Osteoblast (primary cell): ENCODE data around the gene RAB8B. TPM values are rescaled to one million over a fixed set of nuclear protein-coding genes. Genes with fewer than 3 reads are reported as not detected.

Experiments used
- DNase-seq: peaks from one replicate; pipeline ENCODE4 v3.0.0; 2011; ENCODE audit warnings: low spot score, mixed read lengths; ENCODE audit not compliant: insufficient read length; ENCODE audit errors: missing footprints
- H2AFZ ChIP-seq: 2 replicates; pipeline ENCODE4 v1.6.0; 2011; ENCODE audit warnings: mild to moderate bottlenecking, low read length
- H3K27ac ChIP-seq: 2 replicates; pipeline ENCODE4 v1.5.1; 2011; ENCODE audit warnings: mild to moderate bottlenecking, low read depth, low read length, moderate library complexity
- H3K27me3 ChIP-seq: 2 replicates; pipeline ENCODE4 v1.6.0; 2012; ENCODE audit warnings: mild to moderate bottlenecking, control low read depth, inconsistent platforms, low read length, moderate library complexity; ENCODE audit not compliant: insufficient read depth
- H3K36me3 ChIP-seq: 2 replicates; pipeline ENCODE4 v1.5.1; 2011; ENCODE audit warnings: mild to moderate bottlenecking, low read length, control low read depth, moderate library complexity; ENCODE audit not compliant: insufficient read depth
- H3K4me1 ChIP-seq: 2 replicates; pipeline ENCODE4 v1.5.1; 2011; ENCODE audit warnings: mild to moderate bottlenecking, low read length, control low read depth, moderate library complexity; ENCODE audit not compliant: insufficient read depth
- H3K4me2 ChIP-seq: 2 replicates; pipeline ENCODE4 v1.6.0; 2011; ENCODE audit warnings: mild to moderate bottlenecking, low read length; ENCODE audit not compliant: insufficient read depth
- H3K4me3 ChIP-seq: fragments of 200-600 bp; sonication (generic); 3 replicates; pipeline ENCODE4 v1.5.1; 2012; ENCODE audit warnings: mild to moderate bottlenecking, low read length, inconsistent platforms; ENCODE audit not compliant: insufficient read depth
- H3K79me2 ChIP-seq: 2 replicates; pipeline ENCODE4 v1.6.0; 2012; ENCODE audit warnings: mild to moderate bottlenecking, low read length, control low read depth, inconsistent platforms; ENCODE audit not compliant: insufficient read depth
- H3K9me3 ChIP-seq: 2 replicates; pipeline ENCODE4 v1.5.1; 2011; ENCODE audit warnings: low read depth, low read length, control low read depth
- H4K20me1 ChIP-seq: 2 replicates; pipeline ENCODE4 v1.6.0; 2012; ENCODE audit warnings: mild to moderate bottlenecking, low read length, control low read depth; ENCODE audit not compliant: insufficient read depth
- total RNA-seq: library from RNA; depleted of rRNA; stranded (reverse); fragments of >200 nt; gene quantifications from 2 replicates; pipeline ENCODE4 v1.2.3, GENCODE V29; 2012
- TF ChIP-seq, protein P1 (sequence below): IDR thresholded peaks from 2 replicates; pipeline ENCODE4 v1.5.1; 2011; ENCODE audit warnings: mild to moderate bottlenecking, low read depth, low read length, moderate library complexity; ENCODE audit errors: extremely low read depth

RAB8B gene
- total RNA-seq, 1 donor = 57.5 TPM

GRCh38 chr15:63226966-63227401 lies 37.6 kb downstream of the RAB8B start:
- Histone ChIP-seq H3K9me3 (no peaks in the 10 kb centered on the region), H2AFZ (no peak overlapping the region), H3K79me2 (peaks cover 54% of the 10 kb centered on the region), H3K4me1 (peaks cover 10% of the 10 kb centered on the region), H3K36me3 (no peaks in the 10 kb centered on the region), H3K27me3 (no peaks in the 10 kb centered on the region), H3K27ac (peak overlapping the region; percentile 41), H3K4me2 (peak overlapping the region; percentile 47), H3K4me3 (no peak overlapping the region), H4K20me1 (no peaks in the 10 kb centered on the region)
- no peak for DNase-seq
- TF ChIP-seq, protein P1, sequence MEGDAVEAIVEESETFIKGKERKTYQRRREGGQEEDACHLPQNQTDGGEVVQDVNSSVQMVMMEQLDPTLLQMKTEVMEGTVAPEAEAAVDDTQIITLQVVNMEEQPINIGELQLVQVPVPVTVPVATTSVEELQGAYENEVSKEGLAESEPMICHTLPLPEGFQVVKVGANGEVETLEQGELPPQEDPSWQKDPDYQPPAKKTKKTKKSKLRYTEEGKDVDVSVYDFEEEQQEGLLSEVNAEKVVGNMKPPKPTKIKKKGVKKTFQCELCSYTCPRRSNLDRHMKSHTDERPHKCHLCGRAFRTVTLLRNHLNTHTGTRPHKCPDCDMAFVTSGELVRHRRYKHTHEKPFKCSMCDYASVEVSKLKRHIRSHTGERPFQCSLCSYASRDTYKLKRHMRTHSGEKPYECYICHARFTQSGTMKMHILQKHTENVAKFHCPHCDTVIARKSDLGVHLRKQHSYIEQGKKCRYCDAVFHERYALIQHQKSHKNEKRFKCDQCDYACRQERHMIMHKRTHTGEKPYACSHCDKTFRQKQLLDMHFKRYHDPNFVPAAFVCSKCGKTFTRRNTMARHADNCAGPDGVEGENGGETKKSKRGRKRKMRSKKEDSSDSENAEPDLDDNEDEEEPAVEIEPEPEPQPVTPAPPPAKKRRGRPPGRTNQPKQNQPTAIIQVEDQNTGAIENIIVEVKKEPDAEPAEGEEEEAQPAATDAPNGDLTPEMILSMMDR = no peak

GRCh38 chr15:63227689-63228088 lies 38.3 kb downstream of the RAB8B start:
- no peak for DNase-seq
- Histone ChIP-seq H3K9me3 (no peaks in the 10 kb centered on the region), H4K20me1 (no peaks in the 10 kb centered on the region), H3K4me2 (no peak overlapping the region), H3K27ac (no peak overlapping the region), H3K4me1 (peaks cover 18% of the 10 kb centered on the region), H2AFZ (no peak overlapping the region), H3K36me3 (no peaks in the 10 kb centered on the region), H3K4me3 (no peak overlapping the region), H3K79me2 (peaks cover 52% of the 10 kb centered on the region), H3K27me3 (no peaks in the 10 kb centered on the region)
- TF ChIP-seq, protein P1 = no peak

DNA sequence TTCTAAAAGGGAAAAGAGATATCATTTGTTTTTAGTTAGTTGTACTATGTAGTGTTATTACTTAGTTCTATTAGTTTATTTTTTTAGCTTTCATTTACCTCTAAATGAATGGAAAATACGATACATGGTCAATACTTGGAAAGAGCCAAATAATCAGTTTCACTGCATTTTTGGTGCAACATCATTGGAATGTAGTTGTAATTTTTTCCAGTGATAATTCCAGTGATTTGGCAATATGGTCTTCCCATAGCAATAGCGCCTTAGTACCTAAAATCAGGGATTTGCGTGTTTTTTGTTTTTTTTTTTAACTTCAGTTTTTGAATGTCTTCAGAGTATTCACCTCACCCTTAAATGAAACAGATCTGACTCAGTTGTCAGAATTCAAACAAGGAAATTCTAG lies 41.8 kb downstream of the RAB8B start:
- H4K20me1 ChIP-seq = no peaks in the 10 kb centered on the region
- no peak for DNase-seq
- H3K79me2 ChIP-seq = peaks cover 48% of the 10 kb centered on the region
- H3K27me3 ChIP-seq = no peaks in the 10 kb centered on the region
- TF ChIP-seq, protein P1 = no peak
- no peak overlapping the region for H3K4me2 ChIP-seq
- no peak overlapping the region for H3K4me3 ChIP-seq
- H3K27ac ChIP-seq = no peak overlapping the region
- no peaks in the 10 kb centered on the region for H3K9me3 ChIP-seq
- H2AFZ ChIP-seq = no peak overlapping the region
- H3K4me1 ChIP-seq = peaks cover 47% of the 10 kb centered on the region
- no peaks in the 10 kb centered on the region for H3K36me3 ChIP-seq

DNA sequence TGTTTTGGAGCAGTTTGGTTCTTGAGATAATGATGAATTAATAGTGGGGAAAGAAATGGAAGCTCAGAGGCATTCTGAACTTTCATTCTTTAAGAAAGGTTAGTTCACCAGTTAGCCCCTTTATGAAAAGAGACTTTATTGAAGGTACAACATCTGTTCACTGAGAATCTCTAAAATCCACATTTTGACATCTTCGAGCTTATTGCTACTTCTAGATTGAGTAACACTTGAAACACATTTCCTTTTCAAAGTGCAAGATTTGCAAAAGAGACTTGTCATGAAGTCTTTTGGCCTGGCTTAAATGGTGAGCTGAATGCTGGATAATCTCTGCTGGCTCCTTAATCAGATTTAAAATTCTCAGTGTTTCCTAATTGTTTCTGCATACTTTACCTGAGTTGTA lies 42.3 kb downstream of the RAB8B start:
- Histone ChIP-seq H4K20me1 (no peaks in the 10 kb centered on the region), H3K27me3 (no peaks in the 10 kb centered on the region), H3K79me2 (peaks cover 48% of the 10 kb centered on the region), H3K9me3 (no peaks in the 10 kb centered on the region), H3K4me2 (no peak overlapping the region), H2AFZ (no peak overlapping the region), H3K4me1 (peaks cover 52% of the 10 kb centered on the region), H3K36me3 (no peaks in the 10 kb centered on the region), H3K27ac (peak overlapping the region; percentile 47), H3K4me3 (no peak overlapping the region)
- no peak for DNase-seq
- TF ChIP-seq, protein P1 = no peak
